MM.1S (cell line): ENCODE results near the gene ATR.

Experiments
- EZH2 ChIP-seq: fragments of 300-600 bp; sonication (generic); optimal IDR thresholded peaks from 2 replicates; pipeline ENCODE3; 2017; ENCODE audit warnings: low read depth, mild to moderate bottlenecking, antibody characterized with exemption, low read length, mixed read lengths
- TF ChIP-seq, protein P1 (sequence below): fragments of 300-600 bp; sonication (generic); IDR thresholded peaks from 2 replicates; pipeline ENCODE4 v1.5.1; 2016; ENCODE audit warnings: antibody characterized with exemption, low read length, mixed read lengths

DNA sequence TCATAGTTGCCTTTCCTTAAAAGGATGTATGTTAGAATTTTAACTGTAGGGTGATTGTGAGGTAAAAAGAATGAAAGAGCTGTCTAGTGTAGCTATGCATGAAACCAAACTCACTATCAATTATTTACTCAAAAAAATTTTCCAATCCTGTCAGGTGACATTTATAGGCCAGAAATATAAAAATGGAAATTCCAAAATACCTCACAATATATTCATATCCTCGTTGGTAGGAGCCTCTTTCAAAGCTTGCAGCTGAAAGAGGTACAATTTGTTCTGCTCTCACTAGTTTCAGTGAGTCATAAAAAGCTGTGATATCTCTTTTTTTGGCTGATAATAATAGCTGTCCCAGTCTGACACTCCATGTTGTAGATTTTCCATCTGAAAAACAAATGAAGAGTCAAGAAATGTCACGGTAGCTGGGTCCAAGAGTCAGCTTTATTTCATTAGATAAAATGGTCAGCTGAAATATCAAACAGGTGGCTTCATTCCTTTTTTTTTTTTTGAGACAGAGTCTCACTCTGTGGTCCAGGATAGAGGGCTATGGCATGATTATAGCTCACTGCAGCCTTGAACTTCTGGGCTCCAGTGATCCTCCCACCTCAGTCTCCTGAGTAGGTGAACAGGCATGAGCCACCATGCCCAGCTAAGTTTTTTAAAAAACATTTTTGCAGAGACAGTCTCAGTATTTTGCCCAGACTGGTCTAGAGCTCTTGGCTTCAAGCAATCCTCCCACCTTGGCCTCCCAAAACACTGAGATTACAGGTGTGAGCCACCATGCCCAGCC lies 79.9 kb downstream of the ATR start:
- TF ChIP-seq, protein P1, sequence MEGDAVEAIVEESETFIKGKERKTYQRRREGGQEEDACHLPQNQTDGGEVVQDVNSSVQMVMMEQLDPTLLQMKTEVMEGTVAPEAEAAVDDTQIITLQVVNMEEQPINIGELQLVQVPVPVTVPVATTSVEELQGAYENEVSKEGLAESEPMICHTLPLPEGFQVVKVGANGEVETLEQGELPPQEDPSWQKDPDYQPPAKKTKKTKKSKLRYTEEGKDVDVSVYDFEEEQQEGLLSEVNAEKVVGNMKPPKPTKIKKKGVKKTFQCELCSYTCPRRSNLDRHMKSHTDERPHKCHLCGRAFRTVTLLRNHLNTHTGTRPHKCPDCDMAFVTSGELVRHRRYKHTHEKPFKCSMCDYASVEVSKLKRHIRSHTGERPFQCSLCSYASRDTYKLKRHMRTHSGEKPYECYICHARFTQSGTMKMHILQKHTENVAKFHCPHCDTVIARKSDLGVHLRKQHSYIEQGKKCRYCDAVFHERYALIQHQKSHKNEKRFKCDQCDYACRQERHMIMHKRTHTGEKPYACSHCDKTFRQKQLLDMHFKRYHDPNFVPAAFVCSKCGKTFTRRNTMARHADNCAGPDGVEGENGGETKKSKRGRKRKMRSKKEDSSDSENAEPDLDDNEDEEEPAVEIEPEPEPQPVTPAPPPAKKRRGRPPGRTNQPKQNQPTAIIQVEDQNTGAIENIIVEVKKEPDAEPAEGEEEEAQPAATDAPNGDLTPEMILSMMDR, result no peak
- TF ChIP-seq EZH2, result no peak
